NCI-H1694 treated with DMSO at 0.1 percent for 48 hours (cell line): Measurements from ENCODE around the gene C10orf120.

Experiments used
- DNase-seq: peaks from one replicate; lab custom pipeline; 2025; lab: John Stamatoyannopoulos, UW

Gene C10orf120

DNA sequence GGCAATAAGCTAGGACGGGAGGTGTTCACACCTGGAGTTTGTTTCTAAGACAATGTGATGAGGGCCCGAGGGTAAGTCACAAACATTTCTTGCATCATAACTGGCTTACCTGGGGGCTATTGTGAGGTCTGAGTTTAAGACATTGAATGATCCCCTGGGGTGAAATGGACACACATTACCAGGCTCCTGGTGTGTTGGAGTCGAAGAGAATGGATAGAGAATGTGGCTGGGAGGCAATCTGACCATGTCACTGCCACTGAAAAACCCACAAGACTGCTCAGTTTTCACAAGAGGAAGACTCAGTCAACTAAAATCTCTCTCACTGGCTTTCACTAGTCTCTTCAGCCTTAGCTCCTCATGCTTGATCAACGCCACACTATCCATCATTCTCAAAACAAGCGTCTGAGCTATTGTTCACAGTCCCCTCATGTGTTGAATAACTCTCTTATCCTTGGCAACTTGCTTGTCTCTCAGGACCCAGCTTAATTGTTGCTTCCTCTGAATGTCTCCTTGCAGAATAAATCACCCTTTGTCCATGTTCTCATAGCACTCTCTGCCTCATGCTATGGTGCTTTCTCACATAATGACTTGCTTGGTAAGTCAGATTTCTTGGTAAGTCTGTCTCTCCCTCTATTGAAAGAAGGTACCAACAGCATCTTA, at the start of gene C10orf120:
C10orf120 (minus strand) TSS at position 51 of the 660 bp plus-strand sequence. CDS start 56 bp downstream, outside the sequence.
- no peak for DNase-seq

DNA sequence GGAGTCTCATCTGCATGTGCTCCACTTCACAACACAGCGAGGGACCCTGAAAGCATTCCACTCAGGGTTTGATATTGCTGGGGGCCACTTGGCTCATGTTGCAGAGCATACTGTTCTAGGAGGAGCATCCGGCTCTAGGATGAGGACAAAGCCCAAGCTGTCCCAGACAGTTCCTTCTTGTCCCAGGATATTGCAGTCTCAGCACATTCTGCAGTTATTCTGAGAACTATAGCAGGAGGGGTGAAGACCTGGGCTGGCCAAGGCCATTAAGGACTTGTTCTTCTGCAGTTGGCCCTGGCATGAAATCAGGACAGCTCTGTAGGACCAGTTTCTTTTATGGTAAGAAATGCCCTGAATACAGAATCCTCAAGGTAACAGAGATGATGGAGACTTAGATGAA, 48.9 kb upstream of the C10orf120 start:
- no peak for DNase-seq

DNA sequence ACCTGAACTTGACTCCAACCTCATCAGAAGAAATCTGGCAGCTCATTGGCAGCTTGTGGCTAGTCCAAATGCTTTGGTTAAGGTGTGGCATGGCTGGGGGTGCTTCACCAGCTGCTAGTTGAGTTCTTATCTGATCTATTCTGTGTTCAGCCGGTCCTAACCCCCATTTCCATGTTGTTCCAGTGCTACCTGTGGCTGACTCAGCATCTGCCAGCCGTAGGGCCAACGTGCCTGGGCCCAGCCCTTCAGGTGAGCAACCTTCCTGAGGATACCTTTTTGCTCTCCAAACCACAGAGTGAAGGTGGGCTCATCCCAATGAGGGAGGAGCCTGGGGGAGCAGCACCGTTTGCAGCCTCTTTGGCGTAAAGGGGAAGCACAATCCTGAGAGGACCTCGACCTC, 46.8 kb upstream of the C10orf120 start:
- no peak for DNase-seq

DNA sequence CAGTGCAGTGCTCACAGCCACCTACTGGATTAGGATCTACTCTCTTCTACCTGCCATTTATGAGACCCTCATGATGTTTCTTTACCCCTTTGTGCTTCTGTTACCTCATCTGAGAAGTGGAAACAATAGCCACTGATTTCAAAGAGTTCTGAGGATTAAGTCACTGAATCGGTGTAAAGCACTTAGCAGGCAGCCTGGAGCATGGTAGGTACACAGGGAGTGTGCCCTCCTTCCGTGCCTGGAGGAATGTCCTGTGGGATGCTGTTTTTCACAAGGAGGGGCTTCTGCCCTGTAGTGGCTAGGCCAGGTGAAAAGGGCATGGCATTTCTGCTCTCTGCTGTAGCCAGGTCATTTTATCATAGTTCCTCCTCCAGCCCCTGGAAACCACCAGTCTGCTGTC, 44.6 kb upstream of the C10orf120 start:
- DNase-seq, result no peak

DNA sequence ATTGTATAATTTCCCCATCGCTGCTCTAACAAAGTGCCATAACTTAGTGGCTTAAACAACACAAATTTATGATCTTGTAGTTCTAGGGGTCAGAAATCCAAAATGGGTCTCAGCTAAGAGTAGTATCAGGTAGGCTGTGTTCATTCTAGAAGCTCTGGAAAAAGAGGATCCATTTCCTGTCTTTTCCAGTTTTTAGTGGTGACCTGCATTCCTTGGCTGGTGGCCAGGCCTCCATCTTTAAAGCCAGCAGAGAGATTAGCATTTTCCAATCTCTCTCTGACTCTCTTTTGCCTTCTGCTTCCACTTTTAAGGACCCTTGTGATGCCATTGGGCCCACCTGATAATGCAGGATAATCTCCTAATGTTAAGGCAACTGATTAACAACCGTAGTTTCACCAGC, 41.0 kb upstream of the C10orf120 start:
- DNase-seq, result no peak

DNA sequence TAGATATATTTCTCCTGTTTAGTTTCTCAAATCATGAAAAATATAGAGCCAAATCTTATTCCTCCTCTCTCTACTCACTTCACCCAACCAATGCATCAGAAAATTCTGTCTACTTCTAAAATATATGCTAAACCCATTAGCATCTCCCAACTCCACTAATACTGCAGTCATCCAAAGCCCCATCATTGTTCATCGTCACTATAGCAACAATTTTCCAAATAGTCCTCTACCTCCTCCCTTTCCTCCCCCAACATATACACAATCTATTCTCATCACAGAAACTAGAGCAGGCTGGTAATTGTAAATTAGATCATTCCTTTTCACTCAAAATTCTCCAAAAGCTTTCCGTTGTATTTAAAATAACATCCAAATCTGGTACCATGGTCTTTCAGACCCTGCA, 38.4 kb upstream of the C10orf120 start:
- no peak for DNase-seq

DNA sequence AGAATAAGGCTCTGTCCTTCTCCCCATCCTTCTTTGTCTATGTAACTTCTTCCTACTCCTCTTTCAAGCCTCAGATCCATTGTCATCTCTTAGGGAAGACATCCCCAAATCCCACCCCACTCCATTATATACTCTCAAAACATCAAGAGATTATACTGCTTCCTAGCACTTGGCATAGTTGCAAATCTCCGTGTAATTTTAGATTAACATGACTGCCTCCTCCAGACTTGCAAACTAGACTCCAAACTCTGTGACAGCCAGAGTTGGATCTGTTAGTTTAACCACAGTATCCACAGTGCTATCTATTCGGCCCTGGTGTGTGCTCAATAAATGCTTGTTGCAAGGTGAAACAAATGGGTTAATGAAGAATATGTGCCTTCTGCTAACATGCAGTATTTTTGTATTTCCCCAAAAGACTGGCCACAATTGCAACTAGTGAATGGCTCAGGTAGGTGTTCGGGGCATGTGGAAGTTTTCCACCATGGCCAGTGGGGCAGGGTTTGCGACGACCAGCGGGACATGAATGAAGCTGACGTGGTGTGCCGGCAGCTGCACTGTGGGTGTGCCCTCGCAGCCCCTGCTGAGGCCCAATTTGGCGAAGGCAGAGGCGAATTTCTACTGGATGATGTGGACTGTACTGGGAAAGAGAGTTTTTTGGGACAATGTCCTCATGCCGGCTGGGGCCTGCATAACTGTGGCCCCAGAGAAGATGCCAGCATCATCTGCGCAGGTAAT, 34.5 kb upstream of the C10orf120 start:
- no peak for DNase-seq

DNA sequence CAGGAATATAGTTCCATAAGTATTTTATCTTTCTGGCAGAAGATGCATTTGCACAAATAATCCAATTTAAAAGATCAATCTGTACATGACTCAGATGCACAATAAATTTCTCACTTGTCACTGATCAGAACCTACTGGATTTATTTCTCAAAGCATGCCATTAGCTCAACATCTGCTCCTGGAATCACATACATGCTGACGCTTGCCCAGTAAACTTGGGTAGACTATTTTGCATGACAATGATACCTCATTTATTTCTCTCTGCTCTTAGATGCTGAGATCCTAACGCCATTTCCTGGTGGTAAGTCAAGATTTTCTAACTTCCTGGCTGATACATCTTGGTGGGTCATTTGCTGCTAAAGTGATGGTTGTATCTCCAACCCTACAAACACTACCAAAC, 33.8 kb upstream of the C10orf120 start:
- peak; percentile 22 for DNase-seq

DNA sequence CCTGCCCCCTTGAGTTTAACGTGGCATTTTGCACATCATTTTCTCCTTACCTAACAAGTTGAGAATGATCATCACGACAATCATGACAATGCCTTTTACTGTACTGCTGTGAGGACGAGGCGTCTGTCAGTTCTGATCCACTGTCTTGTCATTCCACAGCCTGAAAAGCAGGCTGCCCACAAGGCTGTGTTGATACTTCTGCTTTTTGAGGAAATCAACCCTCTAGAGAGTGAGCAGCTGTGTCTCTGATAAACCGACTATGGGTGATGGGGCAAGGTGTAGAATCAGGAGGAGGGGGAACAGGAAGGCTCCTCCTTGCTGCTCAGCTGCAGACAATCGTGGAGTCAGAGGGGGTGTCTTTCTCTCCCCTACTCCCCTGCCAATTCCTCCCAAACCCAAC, 30.6 kb upstream of the C10orf120 start:
- no peak for DNase-seq

DNA sequence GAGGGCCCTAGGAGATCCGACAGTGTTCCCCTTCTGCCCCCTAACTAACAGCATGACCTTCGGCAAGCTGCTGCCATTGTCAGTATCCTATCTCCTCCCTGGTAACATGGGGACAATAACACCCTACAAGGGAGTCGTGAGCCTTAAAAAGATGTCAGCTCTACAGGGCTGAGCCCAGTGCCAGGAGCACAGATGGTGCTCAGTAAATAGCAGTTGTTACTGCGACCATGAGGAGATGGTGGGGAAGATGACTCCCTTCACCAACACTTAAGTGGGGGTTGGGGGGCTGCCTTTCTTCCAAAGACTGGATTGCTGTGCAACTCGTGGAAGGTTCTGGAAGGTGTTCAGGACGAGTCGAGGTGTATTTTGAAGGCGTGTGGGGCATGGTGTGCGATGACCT, 29.5 kb upstream of the C10orf120 start:
- peak; percentile 13 for DNase-seq

DNA sequence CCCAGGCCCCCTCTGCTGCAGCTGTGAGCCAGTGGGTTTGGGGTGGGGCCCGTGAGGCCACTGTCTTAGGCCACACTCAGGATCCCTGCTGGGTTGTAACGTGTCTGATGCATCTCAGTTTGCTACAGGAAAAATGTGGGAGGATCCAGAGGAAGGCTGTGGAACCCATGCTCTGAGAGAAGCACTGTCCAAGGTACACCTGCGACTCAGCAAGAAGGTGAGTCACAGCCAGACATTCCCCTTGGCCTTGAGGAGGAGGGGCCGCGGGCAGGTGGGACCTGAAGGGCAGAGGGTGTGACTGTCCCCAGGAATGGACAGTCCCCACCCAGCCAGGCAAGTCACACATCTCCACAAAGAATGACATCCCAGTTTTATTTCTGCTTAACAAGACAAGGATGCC, 27.8 kb upstream of the C10orf120 start:
- DNase-seq, result no peak

DNA sequence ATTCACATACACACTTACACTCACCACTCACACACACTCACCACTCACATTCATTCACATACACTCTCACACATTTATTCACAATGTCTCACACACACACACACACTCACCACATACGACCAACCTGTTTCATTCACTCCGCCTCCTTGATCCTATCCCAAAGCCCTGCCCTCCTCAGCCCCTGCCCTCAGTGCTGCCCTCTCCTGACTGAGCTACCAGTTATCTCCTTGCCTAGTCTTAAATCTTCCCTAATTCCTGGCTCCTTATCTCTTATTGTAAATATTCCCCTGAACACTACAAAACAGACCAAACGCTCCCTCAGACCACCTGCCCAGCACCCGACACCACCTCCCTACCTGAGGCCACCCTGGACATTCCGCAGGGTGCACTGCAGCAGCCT, 26.1 kb upstream of the C10orf120 start:
- no peak for DNase-seq

DNA sequence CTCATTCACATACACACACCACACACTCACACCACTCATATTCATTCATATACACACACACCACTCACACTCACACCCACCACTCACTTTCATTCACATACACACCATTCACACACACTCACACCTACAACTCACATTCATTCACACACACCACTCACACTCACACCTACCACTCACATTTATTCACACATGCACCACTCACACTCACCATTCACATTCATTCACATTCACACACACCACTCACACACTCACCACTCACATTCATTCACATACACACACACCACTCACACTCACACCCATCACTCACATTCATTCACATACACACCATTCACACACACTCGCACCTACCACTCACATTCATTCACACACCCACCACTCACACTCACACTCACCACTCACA, 25.4 kb upstream of the C10orf120 start:
- DNase-seq, result no peak

DNA sequence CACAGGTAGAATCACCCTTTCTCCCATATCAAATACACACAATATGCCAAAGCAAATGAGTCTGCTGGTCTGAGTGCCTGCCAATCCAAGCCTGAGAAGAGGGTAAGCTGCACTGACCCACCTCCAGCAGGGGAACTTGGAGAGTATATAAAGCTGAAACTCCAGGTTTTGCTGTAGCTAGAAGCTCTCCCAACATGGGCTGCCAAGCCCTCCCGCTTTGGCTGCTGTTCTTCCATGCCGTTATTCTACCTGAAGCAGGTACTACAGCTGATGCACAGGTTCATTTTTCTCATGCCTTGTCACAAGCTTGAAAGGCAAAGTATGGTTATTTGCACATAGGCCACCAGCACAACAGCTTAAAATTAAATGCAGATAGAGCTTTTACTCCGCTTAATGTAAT, 21.5 kb upstream of the C10orf120 start:
- DNase-seq, result no peak

DNA sequence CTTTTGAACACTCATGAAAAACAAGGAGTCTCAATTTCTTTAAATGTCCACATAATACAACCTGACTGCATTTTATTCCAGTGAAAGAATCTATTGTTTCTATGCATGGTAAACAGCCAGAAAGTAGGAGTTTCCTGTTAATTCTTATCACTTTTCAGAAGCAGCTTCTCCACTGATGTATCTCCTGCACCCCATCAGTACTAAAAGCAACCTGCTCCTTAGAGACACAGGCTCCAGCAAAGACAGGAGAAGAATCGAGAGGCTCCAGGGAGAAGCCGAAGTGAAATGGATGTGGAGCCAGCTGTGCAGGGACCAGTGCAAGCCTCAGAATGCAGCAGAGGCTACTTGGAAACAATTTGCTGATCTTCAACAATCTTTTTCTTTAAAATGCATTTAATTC, 16.4 kb upstream of the C10orf120 start:
- no peak for DNase-seq

DNA sequence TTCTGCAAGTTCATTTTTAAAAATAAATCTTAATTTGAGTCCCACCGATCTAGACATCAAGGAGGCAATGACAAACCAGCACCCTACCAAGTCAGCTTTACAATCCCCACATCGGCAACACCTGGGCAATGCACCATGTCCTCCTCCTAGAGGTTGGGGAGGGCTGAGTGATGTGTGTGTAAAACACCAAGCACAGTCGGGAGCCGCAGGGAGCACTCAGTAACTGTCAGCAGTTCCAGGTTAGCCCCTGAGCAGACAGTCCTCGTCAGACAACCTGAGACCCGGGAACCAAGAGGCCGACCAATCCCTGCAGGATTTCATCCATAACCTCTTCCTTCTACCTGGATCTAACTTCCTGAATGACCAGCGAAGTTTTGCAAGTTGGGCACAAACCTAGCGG, 15.9 kb upstream of the C10orf120 start:
- no peak for DNase-seq

DNA sequence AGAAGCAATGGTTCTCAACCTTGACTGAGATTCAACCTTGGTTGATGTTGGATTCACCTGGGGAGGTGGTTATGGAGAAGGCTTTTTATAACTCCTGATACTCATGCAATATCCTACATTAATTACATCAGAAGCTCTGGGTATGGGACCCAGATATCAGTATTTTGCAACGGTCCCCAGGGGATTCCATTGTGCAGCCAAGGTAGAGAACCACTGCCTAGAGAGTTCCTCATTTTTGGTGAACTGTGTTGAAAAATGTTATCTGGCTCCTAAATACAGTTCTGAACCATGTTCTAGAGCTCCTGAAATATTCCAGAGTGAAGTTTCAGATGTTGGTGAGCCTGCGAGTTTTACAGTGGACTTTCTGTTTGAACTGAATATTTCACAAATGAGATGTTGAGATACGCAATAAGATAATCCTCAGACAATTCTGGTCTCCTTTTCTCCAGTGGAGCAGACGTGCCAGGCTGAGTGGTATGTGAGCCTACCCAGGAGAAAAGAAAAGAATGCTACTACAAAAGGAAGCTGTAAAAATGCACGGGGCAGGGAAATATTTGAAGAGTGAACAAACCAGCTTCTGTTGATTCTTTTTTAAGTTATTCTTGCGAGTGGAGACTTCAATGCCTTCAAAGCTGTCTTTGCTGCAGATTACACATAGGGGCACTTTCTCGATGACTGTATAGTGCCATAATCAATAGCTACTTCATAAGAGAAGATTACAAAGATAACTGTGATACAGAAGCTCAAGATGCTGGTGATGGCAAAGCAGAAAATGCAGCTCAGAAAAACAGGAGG, 13.6 kb upstream of the C10orf120 start:
- no peak for DNase-seq

DNA sequence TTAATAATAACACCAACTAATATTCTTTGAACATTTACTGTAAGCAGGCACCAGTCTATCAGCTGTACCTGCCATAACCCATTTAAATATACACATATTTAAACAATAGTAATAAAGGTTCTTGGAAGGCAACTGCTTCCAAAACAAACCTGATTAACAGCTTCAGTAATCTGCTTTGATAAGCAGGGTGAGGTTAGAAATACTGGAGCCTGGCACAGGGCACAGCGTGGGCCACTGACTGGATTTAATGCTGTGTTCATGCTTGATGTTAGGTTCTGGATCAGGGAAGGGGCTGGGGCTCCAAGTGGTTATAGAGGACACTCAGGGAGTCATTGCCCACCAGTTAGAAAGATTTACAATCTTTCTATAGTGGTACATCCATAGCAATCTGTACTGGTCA, 10.9 kb upstream of the C10orf120 start:
- DNase-seq, result no peak

DNA sequence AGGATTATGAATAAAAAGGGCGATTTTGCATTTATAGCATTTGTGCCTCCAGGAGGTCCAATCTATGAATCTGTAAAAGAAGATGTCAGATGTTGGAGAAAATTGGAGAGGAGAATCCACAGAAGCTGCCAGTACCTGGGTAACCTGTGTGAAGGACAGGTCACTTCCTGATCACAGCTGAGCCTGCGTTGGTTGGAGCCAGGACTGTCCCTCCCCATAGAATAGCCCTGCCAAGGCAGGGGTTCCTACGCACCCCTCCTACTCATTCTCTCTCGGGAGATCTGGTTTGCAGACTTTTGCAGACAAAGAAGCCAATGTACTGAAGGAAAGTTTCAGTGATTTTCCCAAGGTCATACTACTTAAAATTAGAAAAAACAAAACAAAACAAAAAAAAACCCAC, 10.3 kb upstream of the C10orf120 start:
- no peak for DNase-seq

DNA sequence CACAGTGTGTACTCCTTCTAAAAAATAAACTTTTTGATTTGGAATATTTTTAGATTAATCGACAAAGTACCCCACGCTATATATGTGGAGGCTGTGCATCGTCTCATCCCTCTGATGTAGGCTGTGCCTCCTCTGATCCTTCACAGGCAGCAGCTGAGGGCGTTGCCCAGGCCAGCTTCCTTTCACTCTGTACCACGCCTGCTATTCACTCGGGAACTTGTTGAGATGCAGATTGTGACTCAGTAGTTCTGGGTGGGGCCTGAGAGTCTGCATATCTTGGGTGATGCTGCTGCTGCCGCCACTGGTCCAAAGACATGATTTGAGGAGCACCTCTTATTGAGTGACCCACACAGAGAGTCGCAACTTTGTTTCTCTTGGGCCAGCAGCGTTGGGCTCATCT, 7.9 kb upstream of the C10orf120 start:
- no peak for DNase-seq

DNA sequence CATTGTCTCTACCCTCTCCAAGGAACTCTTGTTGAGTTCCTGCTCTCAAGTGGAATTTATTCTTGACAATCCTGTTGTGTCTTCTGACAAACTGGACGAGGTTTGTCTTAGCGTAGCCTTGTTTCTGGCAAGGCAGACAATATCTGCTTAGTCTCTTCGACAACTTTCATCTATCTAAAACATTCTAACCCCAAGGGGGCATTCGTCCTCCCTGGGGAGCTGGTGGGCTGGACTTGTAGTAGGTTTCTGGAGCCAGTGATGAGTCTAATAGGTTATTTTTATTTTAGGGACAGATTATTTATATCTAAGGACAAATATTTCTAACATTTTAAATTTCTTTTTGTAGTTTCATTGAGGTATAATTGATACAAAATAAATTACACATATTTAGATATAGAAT, 7.3 kb upstream of the C10orf120 start:
- DNase-seq, result no peak

DNA sequence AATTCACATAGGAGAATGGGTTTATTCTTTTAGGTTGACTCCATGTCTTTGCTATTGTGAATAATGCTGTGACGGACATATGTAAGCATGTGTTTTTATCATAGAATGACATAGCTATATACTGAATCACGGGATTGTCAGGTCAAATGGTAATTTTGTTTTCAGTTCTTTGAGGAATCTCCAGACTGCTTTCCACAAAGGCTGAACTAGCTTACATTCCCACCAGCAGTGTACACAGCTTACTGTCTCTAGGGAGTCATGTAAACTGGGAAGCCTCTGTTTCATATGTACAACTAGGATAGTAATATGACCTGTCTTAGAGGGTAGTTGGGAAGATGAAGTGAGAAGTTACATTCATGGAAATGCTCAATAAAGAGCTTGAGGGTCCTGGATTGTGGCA, 6.8 kb upstream of the C10orf120 start:
- DNase-seq, result no peak
